NCI-H2171 treated with DMSO at 0.1 percent for 48 hours (cell line): Measurements from ENCODE around the gene CABLES1.
"Not testable (repeated sequence)": the region's sequence is repeated elsewhere in the genome, so short reads cannot be mapped to it uniquely, and the experiment has no call there.

Source experiments
- DNase-seq: peaks from one replicate; lab custom pipeline; 2025; lab: John Stamatoyannopoulos, UW

CABLES1 gene

GRCh38 chr18:23268641-23269040, 133.4 kb downstream of the CABLES1 start:
- DNase-seq = no peak

GRCh38 chr18:23269068-23269467, 133.8 kb downstream of the CABLES1 start:
- not testable (repeated sequence) for DNase-seq

- DNase-seq = no peak
Measured at GRCh38 chr18:23269928-23270327, 134.6 kb downstream of the CABLES1 start.

GRCh38 chr18:23270986-23271680, 135.8 kb downstream of the CABLES1 start:
- DNase-seq = no peak

GRCh38 chr18:23272498-23273232, 137.4 kb downstream of the CABLES1 start:
- no peak for DNase-seq

- no peak for DNase-seq
Measured at GRCh38 chr18:23273443-23273966, 138.2 kb downstream of the CABLES1 start.

GRCh38 chr18:23274638-23275482, 139.6 kb downstream of the CABLES1 start:
- no peak for DNase-seq

GRCh38 chr18:23276451-23276850, 141.2 kb downstream of the CABLES1 start:
- DNase-seq = no peak

GRCh38 chr18:23277399-23277798, 142.1 kb downstream of the CABLES1 start:
- peak; percentile 52 for DNase-seq

GRCh38 chr18:23279931-23280330, 144.6 kb downstream of the CABLES1 start:
- DNase-seq = no peak

- DNase-seq = no peak
Measured at GRCh38 chr18:23280844-23281243, 145.6 kb downstream of the CABLES1 start.

GRCh38 chr18:23281626-23282436, 146.5 kb downstream of the CABLES1 start:
- DNase-seq = peak; percentile 10

- DNase-seq = no peak
Measured at GRCh38 chr18:23282437-23282781, 147.1 kb downstream of the CABLES1 start.

GRCh38 chr18:23283916-23284430, 148.7 kb downstream of the CABLES1 start:
- no peak for DNase-seq

- DNase-seq = no peak
Measured at GRCh38 chr18:23284629-23285028, 149.3 kb downstream of the CABLES1 start.

GRCh38 chr18:23285581-23285980, 150.3 kb downstream of the CABLES1 start:
- DNase-seq = not testable (repeated sequence)

GRCh38 chr18:23291456-23292205, 156.3 kb downstream of the CABLES1 start:
- DNase-seq = no peak

- DNase-seq = no peak
Measured at GRCh38 chr18:23300231-23300805, 165.0 kb downstream of the CABLES1 start.

- DNase-seq = peak; percentile 92
Measured at GRCh38 chr18:23301972-23302371, 166.7 kb downstream of the CABLES1 start.

GRCh38 chr18:23302511-23302850, 167.2 kb downstream of the CABLES1 start:
- no peak for DNase-seq
